Jurkat, Clone E6-1 (cell line): ENCODE measurements around the gene GTF2H4. TPM values are rescaled to one million over a fixed set of nuclear protein-coding genes. Genes with fewer than 3 reads are reported as not detected.
A peak's percentile ranks its signal among the peaks of the same experiment; 100 is the strongest.
"Not testable (repeated sequence)": the region's sequence is repeated elsewhere in the genome, so short reads cannot be mapped to it uniquely, and the experiment has no call there.

Source experiments
- DNase-seq: peaks from one replicate; pipeline ENCODE4 v3.0.0-alpha.2; 2011; ENCODE audit warnings: low read depth, low spot score
- H3K4me3 ChIP-seq: 2 replicates; pipeline ENCODE4 v1.5.1; 2011; ENCODE audit warnings: mild to moderate bottlenecking, low read length, control low read depth, moderate library complexity
- polyA plus RNA-seq: library from polyadenylated mRNA; unstranded; fragments of >200 nt; gene quantifications from one replicate; pipeline ENCODE4 v1.2.1, GENCODE V29; 2012; ENCODE audit warnings: missing spikeins; ENCODE audit not compliant: insufficient read length, insufficient read depth

GTF2H4 gene
- 71.0 TPM for polyA plus RNA-seq

GRCh38 chr6:30907758-30908591 is at the start of gene GTF2H4:
Gene GTF2H4 (plus strand): TSS chr6:30908207.
- peak; percentile 98 for DNase-seq
- H3K4me3 ChIP-seq, result peak within 1 kb of the TSS; percentile 94

GRCh38 chr6:30859726-30860125 is 48.3 kb upstream of the GTF2H4 start:
- H3K4me3 ChIP-seq, DNase-seq: not testable (repeated sequence)

GRCh38 chr6:30861257-30862048 is 46.6 kb upstream of the GTF2H4 start:
- no peak for DNase-seq
- H3K4me3 ChIP-seq, result no peak overlapping the region

- H3K4me3 ChIP-seq, result no peak overlapping the region
- no peak for DNase-seq
Measured at GRCh38 chr6:30862156-30862875, 45.7 kb upstream of the GTF2H4 start.

- H3K4me3 ChIP-seq, result no peak overlapping the region
- DNase-seq, result no peak
Measured at GRCh38 chr6:30864325-30864724, 43.7 kb upstream of the GTF2H4 start.

GRCh38 chr6:30869241-30869749 is 38.7 kb upstream of the GTF2H4 start:
- not testable (repeated sequence) for DNase-seq, H3K4me3 ChIP-seq

GRCh38 chr6:30870546-30870945 is 37.5 kb upstream of the GTF2H4 start:
- peak; percentile 24 for DNase-seq
- H3K4me3 ChIP-seq, result no peak overlapping the region

- DNase-seq, result no peak
Measured at GRCh38 chr6:30871592-30872183, 36.3 kb upstream of the GTF2H4 start.

GRCh38 chr6:30873137-30873640 is 34.8 kb upstream of the GTF2H4 start:
- no peak overlapping the region for H3K4me3 ChIP-seq
- DNase-seq, result no peak

More at GRCh38 chr6:30871592-30872183, 36.3 kb upstream of the GTF2H4 start:
- H3K4me3 ChIP-seq, result no peak overlapping the region

GRCh38 chr6:30873795-30874194 is 34.2 kb upstream of the GTF2H4 start:
- not testable (repeated sequence) for H3K4me3 ChIP-seq, DNase-seq

- H3K4me3 ChIP-seq, result no peak overlapping the region
- DNase-seq, result no peak
Measured at GRCh38 chr6:30875244-30876038, 32.6 kb upstream of the GTF2H4 start.

GRCh38 chr6:30876039-30876730 is 31.8 kb upstream of the GTF2H4 start:
- DNase-seq, result no peak
- H3K4me3 ChIP-seq, result no peak overlapping the region

GRCh38 chr6:30877419-30878262 is 30.4 kb upstream of the GTF2H4 start:
- H3K4me3 ChIP-seq, result peak overlapping the region; percentile 39
- peak; percentile 69 for DNase-seq

- H3K4me3 ChIP-seq, result no peak overlapping the region
- DNase-seq, result no peak
Measured at GRCh38 chr6:30879684-30880427, 28.2 kb upstream of the GTF2H4 start.

- no peak for DNase-seq
- H3K4me3 ChIP-seq, result no peak overlapping the region
Measured at GRCh38 chr6:30880698-30881252, 27.2 kb upstream of the GTF2H4 start.
